Kidney (tissue), 14 donors: ENCODE results near the gene NEURL1B. TPM values are rescaled to one million over a fixed set of nuclear protein-coding genes. Genes with fewer than 3 reads are reported as not detected.

Experiments used
- DNase-seq, 5 donors: peaks; one replicate each; pipeline ENCODE4 v3.0.0-alpha.2; 2013 to 2020
- FAIRE-seq: peaks from 2 replicates; lab custom pipeline; 2012; peaks lifted over from hg19 to GRCh38; lab: Jason Lieb, UNC
- H3K27ac ChIP-seq, 2 donors: one replicate each; pipeline ENCODE4 v1.7.0; 2013; ENCODE audit warnings: low read depth in 2 of 2, low read length in 2 of 2, inconsistent platforms in 1 of 2
- H3K27me3 ChIP-seq: one replicate; pipeline ENCODE4 v1.7.1; 2013; ENCODE audit warnings: low read length, inconsistent platforms; ENCODE audit not compliant: control insufficient read depth, insufficient read depth
- H3K36me3 ChIP-seq, 3 donors: one replicate each; pipeline versions ENCODE4 v1.7.0 to v1.7.1; 2013; ENCODE audit warnings: low read length in 3 of 3, control low read depth in 1 of 3, inconsistent platforms in 1 of 3; ENCODE audit not compliant: insufficient read depth in 3 of 3, control insufficient read depth in 2 of 3
- H3K4me1 ChIP-seq, 3 donors: one replicate each; pipeline versions ENCODE4 v1.7.0 to v1.7.1; 2013; ENCODE audit warnings: low read length in 3 of 3, inconsistent platforms in 1 of 3, low read depth in 1 of 3; ENCODE audit not compliant: control insufficient read depth in 2 of 3, insufficient read depth in 2 of 3
- H3K4me3 ChIP-seq, 3 donors: one replicate each; pipeline versions ENCODE4 v1.7.0 to v1.8.1; 2013; ENCODE audit warnings: low read length in 3 of 3, control low read depth in 1 of 3, inconsistent platforms in 1 of 3
- H3K9ac ChIP-seq, 3 donors: one replicate each; pipeline versions ENCODE4 v1.7.0 to v1.7.1; 2013; ENCODE audit warnings: low read length in 3 of 3, control low read depth in 1 of 3, inconsistent platforms in 1 of 3
- H3K9me3 ChIP-seq, 3 donors: one replicate each; pipeline versions ENCODE4 v1.7.0 to v1.7.1; 2013; ENCODE audit warnings: low read length in 3 of 3, control low read depth in 1 of 3, inconsistent platforms in 1 of 3; ENCODE audit not compliant: control insufficient read depth in 2 of 3, insufficient read depth in 1 of 3
- intact Hi-C: fragments of 100-400 bp; cut with DNase I; formaldehyde crosslinking; loops from one replicate; pipeline ENCODE4 v1.11.1; 2022
- polyA plus RNA-seq: library from polyadenylated mRNA; stranded (reverse); fragments of 350-450 nt; fragmentation: Illumina TruSeq; extraction: RNeasy Lipid Tissue Mini Kit (QIAGEN cat#74804); gene quantifications from one replicate; pipeline ENCODE4 v1.2.3, GENCODE V29; 2014; ENCODE audit warnings: low read depth, low replicate concordance; ENCODE audit not compliant: insufficient read depth
- total RNA-seq: library from RNA; stranded (reverse); fragmentation: NEBNext Ultra II Directional; extraction: Animal tissue kit (Norgen Biotek cat#: 25700); gene quantifications from one replicate; pipeline ENCODE4 v1.2.1, GENCODE V29; 2021
- TF ChIP-seq, protein P1 (sequence below): IDR thresholded peaks from 3 replicates; pipeline ENCODE4 v1.5.1; 2012; ENCODE audit warnings: mild to moderate bottlenecking, moderate library complexity, borderline replicate concordance; ENCODE audit not compliant: insufficient read depth; ENCODE audit errors: extremely low read depth
- donor health status: control.
- donor health status: control.
- donor health status: control.
- donor health status: control.
- donor health status: control.
- donor health status: DM: yes; HTN: yes; CAD: no.
- donor health status: Normal renal cell carcinoma (clear cell type).

The NEURL1B gene
- total and polyA plus RNA-seq, 2 donors from 2014 or later: 5.4 to 42.6 TPM

DNA sequence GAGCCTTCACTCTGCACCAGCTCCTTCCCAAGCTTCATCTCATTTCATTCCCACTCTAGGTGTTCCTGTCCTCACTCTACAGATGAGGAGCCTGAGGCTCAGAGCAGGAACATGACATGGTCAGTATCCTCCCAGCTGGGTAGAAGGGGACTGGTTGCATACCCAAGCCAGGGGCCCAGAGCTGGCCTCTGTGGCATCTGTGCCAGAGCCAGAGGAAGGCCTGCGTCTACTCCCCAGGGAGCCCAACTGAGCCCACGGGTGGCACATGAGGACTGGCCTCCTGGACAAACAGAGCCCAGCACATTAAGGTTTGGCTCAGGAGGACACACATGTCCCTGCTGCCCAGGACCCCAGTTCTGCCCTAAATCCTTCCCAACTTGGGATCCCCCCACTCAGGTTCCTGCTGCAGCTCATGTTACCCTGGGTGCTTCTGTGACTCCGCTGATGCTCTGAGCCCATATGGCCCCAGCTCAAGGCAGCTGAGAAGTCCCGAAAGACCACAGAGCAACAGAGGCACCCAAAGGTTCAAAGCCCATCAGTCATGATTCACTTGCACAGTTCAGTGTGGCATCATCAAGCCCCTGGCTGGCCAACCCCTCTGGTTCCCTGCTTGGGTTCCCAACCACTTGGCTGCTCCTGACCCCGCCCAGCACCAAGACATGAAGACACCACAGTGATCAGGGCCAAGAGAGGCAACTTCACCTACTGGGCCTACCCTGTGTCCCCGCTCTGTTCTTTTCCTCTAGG is 8.5 kb upstream of the NEURL1B start:
- H3K27me3 ChIP-seq: no peaks in the 10 kb centered on the region
- H3K36me3 ChIP-seq: no peaks in the 10 kb centered on the region
- DNase-seq (peak in 2 of 5 donors; percentile 33 to 61), FAIRE-seq (no peak)
- intact Hi-C loops: no loop called here
- TF ChIP-seq, protein P1, sequence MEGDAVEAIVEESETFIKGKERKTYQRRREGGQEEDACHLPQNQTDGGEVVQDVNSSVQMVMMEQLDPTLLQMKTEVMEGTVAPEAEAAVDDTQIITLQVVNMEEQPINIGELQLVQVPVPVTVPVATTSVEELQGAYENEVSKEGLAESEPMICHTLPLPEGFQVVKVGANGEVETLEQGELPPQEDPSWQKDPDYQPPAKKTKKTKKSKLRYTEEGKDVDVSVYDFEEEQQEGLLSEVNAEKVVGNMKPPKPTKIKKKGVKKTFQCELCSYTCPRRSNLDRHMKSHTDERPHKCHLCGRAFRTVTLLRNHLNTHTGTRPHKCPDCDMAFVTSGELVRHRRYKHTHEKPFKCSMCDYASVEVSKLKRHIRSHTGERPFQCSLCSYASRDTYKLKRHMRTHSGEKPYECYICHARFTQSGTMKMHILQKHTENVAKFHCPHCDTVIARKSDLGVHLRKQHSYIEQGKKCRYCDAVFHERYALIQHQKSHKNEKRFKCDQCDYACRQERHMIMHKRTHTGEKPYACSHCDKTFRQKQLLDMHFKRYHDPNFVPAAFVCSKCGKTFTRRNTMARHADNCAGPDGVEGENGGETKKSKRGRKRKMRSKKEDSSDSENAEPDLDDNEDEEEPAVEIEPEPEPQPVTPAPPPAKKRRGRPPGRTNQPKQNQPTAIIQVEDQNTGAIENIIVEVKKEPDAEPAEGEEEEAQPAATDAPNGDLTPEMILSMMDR: no peak
- H3K9ac ChIP-seq: no peak overlapping the region
- H3K4me3 ChIP-seq: no peak overlapping the region
- H3K9me3 ChIP-seq: no peaks in the 10 kb centered on the region
- no peak overlapping the region for H3K27ac ChIP-seq
- H3K4me1 ChIP-seq: no peaks in the 10 kb centered on the region

DNA sequence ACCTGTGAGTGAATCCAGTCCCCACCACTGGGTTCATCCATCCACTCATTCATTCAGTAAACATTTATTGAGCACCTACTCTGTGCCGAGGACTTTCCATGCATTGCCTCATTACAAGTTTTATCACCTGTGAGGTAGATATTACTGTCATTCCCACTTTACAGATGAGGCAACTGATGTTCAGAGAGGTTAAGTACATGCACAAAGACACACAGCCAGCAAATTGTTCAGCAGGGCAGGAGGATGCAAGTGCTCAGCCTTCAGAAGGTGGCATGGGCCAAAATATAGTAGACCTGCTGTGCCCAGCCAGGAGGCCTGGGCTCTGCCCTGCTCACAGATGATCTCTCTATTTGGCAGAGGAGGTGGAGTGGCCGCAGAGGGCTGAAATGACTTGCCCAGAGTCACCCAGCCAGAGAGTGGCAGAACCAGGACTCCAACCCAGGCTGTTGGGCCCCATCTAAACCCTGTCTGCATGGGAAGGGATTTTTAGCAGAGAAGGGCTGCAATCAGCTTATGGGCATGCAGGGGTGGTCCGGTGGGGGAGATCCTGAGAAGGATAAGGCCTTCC is 7.6 kb upstream of the NEURL1B start:
- Histone ChIP-seq H3K9me3 (no peaks in the 10 kb centered on the region), H3K9ac (no peak overlapping the region), H3K27me3 (no peaks in the 10 kb centered on the region), H3K36me3 (no peaks in the 10 kb centered on the region), H3K27ac (no peak overlapping the region), H3K4me3 (no peak overlapping the region), H3K4me1 (no peaks in the 10 kb centered on the region)
- FAIRE-seq (no peak), DNase-seq (peak in 1 of 5 donors; percentile 20)
- TF ChIP-seq, protein P1: no peak
- intact Hi-C loops: no loop called here

- TF ChIP-seq, protein P1: no peak
- no peak overlapping the region for H3K4me3 ChIP-seq
- no peaks in the 10 kb centered on the region for H3K4me1 ChIP-seq
- FAIRE-seq: no peak
- intact Hi-C loops: no loop called here
- peak in 1 of 5 donors; percentile 29 for DNase-seq
- no peaks in the 10 kb centered on the region for H3K27me3 ChIP-seq
- H3K9ac ChIP-seq: no peak overlapping the region
- no peaks in the 10 kb centered on the region for H3K9me3 ChIP-seq
- H3K27ac ChIP-seq: no peak overlapping the region
- H3K36me3 ChIP-seq: no peaks in the 10 kb centered on the region
Observed at GRCh38 chr5:172634106-172634899, 6.8 kb upstream of the NEURL1B start.
